Muscle of arm (tissue), 12 donors: ENCODE measurements around the gene SLC7A5. TPM values are rescaled to one million over a fixed set of nuclear protein-coding genes. Genes with fewer than 3 reads are reported as not detected.
"Not testable (repeated sequence)": the region's sequence is repeated elsewhere in the genome, so short reads cannot be mapped to it uniquely, and the experiment has no call there.

Source experiments
- DNase-seq: peaks from one replicate; pipeline ENCODE4 v3.0.0-alpha.2; 2013
- polyA plus RNA-seq, 12 donors: library from polyadenylated mRNA; unstranded; fragments of 120-200 nt; gene quantifications; one replicate each; pipeline ENCODE4 v1.2.1, GENCODE V29; 2013; ENCODE audit not compliant: insufficient read length in 12 of 12

Gene SLC7A5
- polyA plus RNA-seq, 12 donors, result 5.7 to 11.8 (median 8.0) TPM; not detected in 1

DNA sequence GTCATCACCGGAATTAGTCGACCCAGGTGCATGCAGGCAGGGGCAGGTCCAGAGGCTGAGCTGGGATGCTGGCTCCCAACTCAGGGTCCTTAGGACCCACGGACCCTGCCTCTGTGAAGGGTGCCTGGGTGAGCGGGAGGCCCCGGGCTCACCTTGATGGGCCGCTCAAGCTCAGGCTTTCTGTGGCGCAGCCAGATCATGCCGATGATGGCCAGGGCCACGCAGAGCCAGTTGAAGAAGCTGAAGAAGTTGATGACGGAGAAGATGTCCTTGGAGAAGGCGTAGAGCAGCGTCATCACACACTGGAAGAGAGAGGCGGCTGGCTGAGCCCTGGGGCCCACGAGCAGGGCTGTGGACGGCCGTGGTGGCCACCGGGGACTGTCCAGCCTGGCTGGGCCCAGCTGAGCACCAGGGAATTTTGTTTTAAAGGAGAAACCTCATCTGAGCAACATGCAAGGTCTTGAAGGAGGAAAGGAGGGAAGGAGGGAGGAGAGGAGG, 32.9 kb downstream of the SLC7A5 start:
- DNase-seq, result no peak

GRCh38 chr16:87835882-87836331, 33.4 kb downstream of the SLC7A5 start:
- no peak for DNase-seq

DNA sequence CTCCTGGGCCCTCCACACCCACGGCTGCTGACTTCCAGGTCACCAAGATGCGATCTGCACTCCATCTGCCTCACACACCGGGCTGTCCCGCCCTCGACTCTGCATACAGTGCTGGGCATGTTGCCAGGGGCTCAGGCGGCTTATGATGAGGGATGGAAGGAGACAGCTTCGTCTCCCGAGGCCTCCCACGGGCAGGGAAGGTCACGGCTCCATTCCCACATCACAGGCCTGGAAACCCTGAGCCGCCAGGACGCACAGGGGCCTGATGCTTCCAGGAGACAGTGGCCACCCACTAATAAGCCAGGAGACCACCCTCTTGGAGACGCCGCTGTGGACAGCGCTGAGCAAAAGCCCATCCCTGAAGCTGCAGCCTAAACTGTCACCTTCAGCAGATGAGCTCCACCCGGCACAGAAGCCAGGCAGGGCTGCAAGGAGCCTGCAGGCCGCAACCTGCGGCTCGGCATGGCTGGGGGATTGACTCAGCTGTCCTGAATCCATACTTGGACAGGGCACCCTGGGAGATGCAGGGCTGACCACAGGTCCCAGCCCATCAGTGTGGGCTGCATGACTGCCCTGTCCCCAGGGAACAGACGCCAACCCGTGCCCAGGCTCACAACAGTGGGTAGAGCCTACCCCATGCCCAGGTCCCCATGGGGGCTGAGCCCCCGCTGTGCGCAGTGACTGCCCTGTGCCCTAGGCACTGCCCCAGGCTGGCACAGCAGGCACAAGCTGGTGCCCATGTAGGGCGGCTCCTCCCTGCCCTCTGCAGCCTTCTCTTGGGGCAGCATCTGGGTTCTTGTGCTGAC, 34.4 kb downstream of the SLC7A5 start:
- no peak for DNase-seq

DNA sequence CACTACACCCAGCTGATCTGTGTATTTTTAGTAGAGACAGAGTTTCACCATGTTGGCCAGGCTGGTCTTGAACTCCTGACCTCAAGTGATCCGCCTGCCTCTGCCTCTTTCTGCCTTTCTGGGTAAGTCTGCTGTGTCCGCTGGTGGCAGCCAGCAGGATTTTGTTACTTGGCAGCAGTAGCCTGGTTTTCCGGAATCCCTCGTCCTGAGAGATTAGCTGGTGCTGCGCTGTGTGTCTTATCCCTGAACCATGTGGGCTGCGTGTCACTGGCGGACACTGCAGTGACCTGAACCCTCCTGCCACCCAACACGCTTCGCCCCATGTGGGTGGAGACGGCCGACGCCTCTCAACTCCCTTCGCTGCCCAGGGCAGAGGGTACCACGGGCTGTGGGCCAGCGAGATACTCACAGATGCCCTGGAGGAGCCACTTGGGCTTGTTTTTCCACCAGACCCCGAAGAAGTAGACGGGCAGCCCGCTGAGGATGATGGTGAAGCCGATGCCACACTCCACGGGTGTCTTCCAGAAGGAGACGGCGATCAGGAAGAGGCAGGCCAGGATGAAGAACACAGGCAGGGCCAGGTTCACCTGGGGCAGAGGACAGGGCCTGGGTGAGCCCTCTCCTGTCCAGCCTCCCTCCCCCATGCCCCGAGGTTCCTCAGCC, 35.2 kb downstream of the SLC7A5 start:
- DNase-seq, result no peak

DNA sequence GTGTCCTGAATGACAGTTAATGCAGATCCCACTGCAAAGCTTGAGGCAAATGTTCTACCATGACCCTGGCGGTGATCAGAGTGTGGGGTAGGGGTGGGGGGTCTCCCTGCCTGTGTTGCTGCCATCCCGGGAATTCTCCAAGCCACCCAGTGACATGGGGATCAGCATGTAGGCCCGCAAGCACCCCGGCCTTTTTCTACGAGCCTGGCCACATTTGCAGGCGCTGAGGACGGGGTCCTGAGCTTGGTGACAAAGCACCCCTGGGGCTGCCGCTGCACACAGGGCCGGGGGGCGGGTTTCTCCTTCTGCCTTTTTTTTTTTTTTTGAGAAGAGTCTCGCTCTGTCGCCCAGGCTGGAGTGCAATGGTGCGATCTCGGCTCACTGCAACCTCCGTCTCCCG, 35.8 kb downstream of the SLC7A5 start:
- DNase-seq, result no peak

GRCh38 chr16:87832741-87833502, 36.4 kb downstream of the SLC7A5 start:
- DNase-seq, result no peak

DNA sequence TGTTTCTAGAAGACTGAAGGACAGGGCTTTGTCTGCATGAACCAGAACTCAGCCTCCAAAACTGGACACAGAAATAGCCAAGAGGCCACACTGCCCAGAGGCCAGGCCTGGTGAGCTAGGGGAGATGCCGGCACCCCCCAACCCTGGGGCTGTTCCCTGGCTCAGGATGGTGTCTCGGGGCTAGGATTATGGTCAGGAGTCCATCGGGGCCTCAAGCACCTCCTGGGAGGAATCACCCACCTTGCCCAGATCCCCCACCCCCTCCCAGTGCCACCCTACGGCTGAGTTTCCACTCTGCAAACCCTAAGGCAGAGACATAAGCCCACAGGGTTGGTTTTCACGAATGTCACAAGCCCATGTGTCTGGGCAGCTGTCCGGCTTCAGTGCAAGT, 37.2 kb downstream of the SLC7A5 start:
- no peak for DNase-seq

- DNase-seq, result no peak
These were observed 37.7 kb downstream of the SLC7A5 start for GRCh38 chr16:87831421-87832136.

DNA sequence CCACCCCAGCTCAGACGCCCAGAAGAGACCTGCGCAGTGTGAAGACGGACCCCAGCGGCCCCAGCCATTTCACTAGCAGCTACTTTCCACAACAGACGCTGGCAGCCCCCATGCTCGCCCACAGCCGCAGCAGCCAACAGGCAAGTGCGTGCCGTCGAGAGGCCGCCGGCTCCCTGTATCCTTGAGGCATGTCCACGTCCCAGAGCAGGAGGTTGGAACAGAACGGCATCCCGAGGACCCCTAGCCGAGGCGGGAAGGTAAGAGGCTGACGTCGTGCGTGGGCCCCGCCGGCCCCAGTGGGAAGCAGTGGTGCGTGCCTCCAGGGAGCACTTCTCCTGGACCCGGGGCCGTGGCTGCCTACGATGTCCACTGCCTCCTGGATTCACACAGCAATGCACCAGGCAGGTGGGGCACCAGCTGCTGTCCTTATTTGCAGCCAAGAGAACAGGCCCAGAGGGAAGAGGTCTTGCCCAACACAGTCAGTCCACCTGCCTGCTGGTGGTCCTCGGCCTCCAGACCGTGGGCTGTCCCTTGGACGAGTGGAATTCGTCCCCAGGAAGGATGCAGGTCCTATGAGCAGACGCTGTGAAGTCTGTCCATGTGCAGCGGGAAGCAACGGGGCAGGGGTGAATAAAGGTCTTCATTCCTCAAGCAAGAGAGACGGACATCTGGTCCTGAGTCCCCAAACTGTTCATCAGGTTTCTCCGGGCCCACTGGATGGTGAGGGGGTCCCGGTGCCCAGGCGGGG, 38.5 kb downstream of the SLC7A5 start:
- DNase-seq, result no peak

- no peak for DNase-seq
These were observed 39.2 kb downstream of the SLC7A5 start for GRCh38 chr16:87829988-87830672.

DNA sequence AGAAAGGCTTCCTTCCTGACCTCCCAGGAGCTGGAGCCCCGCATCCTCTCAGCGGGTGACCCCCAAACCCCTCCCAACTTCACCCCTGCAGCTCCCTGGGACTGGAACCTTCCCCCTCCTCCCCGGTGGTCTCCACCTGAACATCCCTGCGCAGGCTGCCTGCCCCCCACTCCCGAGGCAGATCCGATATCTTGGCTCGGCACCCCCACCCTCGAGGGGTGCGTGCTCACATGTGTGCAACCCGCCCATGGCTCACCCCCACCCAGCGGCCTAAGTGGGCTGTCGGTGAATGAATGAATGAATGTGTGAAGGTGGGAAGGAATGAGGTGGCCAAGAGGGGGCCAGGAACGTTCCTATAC, 39.7 kb downstream of the SLC7A5 start:
- no peak for DNase-seq

GRCh38 chr16:87828907-87829621, 40.2 kb downstream of the SLC7A5 start:
- no peak for DNase-seq

GRCh38 chr16:87828071-87828906, 41.0 kb downstream of the SLC7A5 start:
- DNase-seq, result no peak

- DNase-seq, result not testable (repeated sequence)
These were observed 41.8 kb downstream of the SLC7A5 start for GRCh38 chr16:87827588-87827915.

GRCh38 chr16:87826798-87827587, 42.3 kb downstream of the SLC7A5 start:
- DNase-seq, result no peak

GRCh38 chr16:87826407-87826797, 42.9 kb downstream of the SLC7A5 start:
- DNase-seq, result not testable (repeated sequence)

- DNase-seq, result not testable (repeated sequence)
These were observed 43.5 kb downstream of the SLC7A5 start for GRCh38 chr16:87825842-87826120.
